Left cardiac atrium (tissue), 4 donors: ENCODE results near the gene TNS2. TPM values are rescaled to one million over a fixed set of nuclear protein-coding genes. Genes with fewer than 3 reads are reported as not detected.
"Not testable (repeated sequence)": the region's sequence is repeated elsewhere in the genome, so short reads cannot be mapped to it uniquely, and the experiment has no call there.

Source experiments
- ATAC-seq, 2 donors: fragments of 200-7000 bp; cut with Tn5 transposase; one replicate each; pipeline ENCODE4 v1.9.1; 2020; ENCODE audit warnings: mild to moderate bottlenecking in 2 of 2, moderate library complexity in 2 of 2
- DNase-seq: peaks from one replicate; pipeline ENCODE4 v3.0.0-alpha.2; 2020
- intact Hi-C, 2 donors: fragments of 100-400 bp; cut with DNase I; formaldehyde crosslinking; loops; one replicate each; pipeline versions ENCODE4 v1.14.1 to v1.15.1; 2022 to 2023
- total RNA-seq, 2 donors: library from RNA; stranded (reverse); fragmentation: NEBNext Ultra II Directional; extraction: Animal tissue kit (Norgen Biotek cat#: 25700); gene quantifications; one replicate each; pipeline ENCODE4 v1.2.1, GENCODE V29; 2021
- donor health status: DM: no; HTN: yes; CAD: no.
- donor health status: DM: no; HTN: yes; CAD: no; lungs with severe emphysema.
- donor health status: DM: yes; HTN: yes; CAD: no.
- donor health status: Dilated cardiomyopathy.

TNS2 gene
- total RNA-seq, 2 donors from 2014 or later, result 108 to 122 TPM

- DNase-seq (peak; percentile 74), ATAC-seq (peak; percentile 18 to 68)
- intact Hi-C loops, result loop anchor here in 1 of 2 donors (2.0 kb wide), 1 partner anchor 32 kb away; no protein-coding TSS in a partner anchor
Observed at GRCh38 chr12:53098354-53098981, 48.6 kb downstream of the TNS2 start.

- intact Hi-C loops, result loop anchor here in 1 of 2 donors (2.0 kb wide), 1 partner anchor 32 kb away; no protein-coding TSS in a partner anchor
- peak; percentile 75 to 79 for ATAC-seq
- peak; percentile 93 for DNase-seq
Observed at GRCh38 chr12:53099071-53099882, 49.4 kb downstream of the TNS2 start.

GRCh38 chr12:53100466-53101151, 50.7 kb downstream of the TNS2 start:
- DNase-seq (no peak), ATAC-seq (no peak)
- intact Hi-C loops, result no loop called here

- DNase-seq (no peak), ATAC-seq (no peak)
- intact Hi-C loops, result no loop called here
Observed at GRCh38 chr12:53101266-53101665, 51.4 kb downstream of the TNS2 start.

GRCh38 chr12:53101931-53102781, 52.3 kb downstream of the TNS2 start:
- ATAC-seq (no peak), DNase-seq (no peak)
- intact Hi-C loops, result no loop called here

GRCh38 chr12:53102883-53103807, 53.3 kb downstream of the TNS2 start, which contains the start of gene SOAT2:
TSS of gene SOAT2 (plus strand) at chr12:53103486. CDS start at chr12:53103578, 92 bp downstream.
- DNase-seq, result no peak

GRCh38 chr12:53103860-53104305, 54.0 kb downstream of the TNS2 start:
- intact Hi-C loops, result no loop called here
- DNase-seq, result no peak
- no peak for ATAC-seq

More at GRCh38 chr12:53102883-53103807, 53.3 kb downstream of the TNS2 start, which contains the start of gene SOAT2:
- intact Hi-C loops, result no loop called here
- no peak for ATAC-seq

GRCh38 chr12:53105256-53105655, 55.4 kb downstream of the TNS2 start:
- ATAC-seq, result no peak
- intact Hi-C loops, result no loop called here
- DNase-seq, result no peak

GRCh38 chr12:53105712-53106439, 56.0 kb downstream of the TNS2 start:
- no peak for ATAC-seq
- DNase-seq, result no peak
- intact Hi-C loops, result no loop called here

GRCh38 chr12:53107122-53107521, 57.3 kb downstream of the TNS2 start:
- intact Hi-C loops, result no loop called here
- DNase-seq (no peak), ATAC-seq (no peak)

- DNase-seq, ATAC-seq, intact Hi-C loops: not testable (repeated sequence)
Observed at GRCh38 chr12:53112431-53112830, 62.6 kb downstream of the TNS2 start.

GRCh38 chr12:53113136-53113705, 63.4 kb downstream of the TNS2 start:
- ATAC-seq, result no peak
- no peak for DNase-seq
- intact Hi-C loops, result no loop called here

- intact Hi-C loops, result no loop called here
Observed at GRCh38 chr12:53113951-53114350, 64.1 kb downstream of the TNS2 start.

More at GRCh38 chr12:53113951-53114350, 64.1 kb downstream of the TNS2 start:
- no peak for DNase-seq
- ATAC-seq, result no peak
